Smooth muscle cell (in vitro differentiated cells): ENCODE measurements around the gene SPPL2A. TPM values are rescaled to one million over a fixed set of nuclear protein-coding genes. Genes with fewer than 3 reads are reported as not detected.
A peak's percentile ranks its signal among the peaks of the same experiment; 100 is the strongest.

Experiments
- DNase-seq: peaks from one replicate; lab custom pipeline; 2025; ENCODE audit not compliant: unreplicated experiment; lab: John Stamatoyannopoulos, UW
- H2AFZ ChIP-seq: fragments of 200-600 bp; sonication (generic); 2 replicates; pipeline ENCODE4 v1.6.0; 2016; ENCODE audit warnings: antibody characterized with exemption, low read depth, mild to moderate bottlenecking
- H3F3A ChIP-seq: fragments of 200-600 bp; sonication (generic); 2 replicates; pipeline ENCODE4 v1.6.0; 2017; ENCODE audit warnings: antibody characterized with exemption, low read depth
- H3K27ac ChIP-seq: fragments of 200-600 bp; sonication (generic); 2 replicates; pipeline ENCODE4 v1.5.1; 2016; ENCODE audit warnings: low read depth, mild to moderate bottlenecking
- H3K27me3 ChIP-seq: fragments of 200-600 bp; sonication (generic); 2 replicates; pipeline ENCODE4 v1.6.1; 2016; ENCODE audit warnings: low read depth, mild to moderate bottlenecking
- H3K36me3 ChIP-seq: fragments of 200-600 bp; sonication (generic); 2 replicates; pipeline ENCODE4 v1.5.1; 2016; ENCODE audit warnings: low read depth
- H3K4me1 ChIP-seq: fragments of 200-600 bp; sonication (generic); 2 replicates; pipeline ENCODE4 v1.5.1; 2016; ENCODE audit warnings: low read depth
- H3K4me2 ChIP-seq: fragments of 200-600 bp; sonication (generic); 2 replicates; pipeline ENCODE4 v1.6.0; 2016; ENCODE audit warnings: mild to moderate bottlenecking
- H3K4me3 ChIP-seq: fragments of 200-600 bp; sonication (generic); 2 replicates; pipeline ENCODE4 v1.5.1; 2016; ENCODE audit warnings: mild to moderate bottlenecking
- H3K79me2 ChIP-seq: fragments of 200-600 bp; sonication (generic); 2 replicates; pipeline ENCODE4 v1.6.0; 2016; ENCODE audit warnings: low read depth, mild to moderate bottlenecking
- H3K9ac ChIP-seq: fragments of 200-600 bp; sonication (generic); 2 replicates; pipeline ENCODE4 v1.6.0; 2016; ENCODE audit warnings: low read depth
- H3K9me3 ChIP-seq: fragments of 200-600 bp; sonication (generic); replicated peaks from 2 replicates; pipeline ENCODE4 v1.5.1; 2016; ENCODE audit warnings: low read depth
- H4K20me1 ChIP-seq: fragments of 200-600 bp; sonication (generic); 2 replicates; pipeline ENCODE4 v1.6.0; 2016; ENCODE audit warnings: low read depth
- WGBS: methylation state at CpG from one replicate; pipeline ENCODE4 v1.1.7; 2016; ENCODE audit warnings: low lambda C conversion rate; 5-methylcytosine and 5-hydroxymethylcytosine counted together
- polyA plus RNA-seq: library from polyadenylated mRNA; unstranded; fragments of >200 nt; fragmentation: Nextera tagmentation; extraction: Ambion mirVana; gene quantifications from 2 replicates; pipeline ENCODE4 v1.2.1, GENCODE V29; 2016
- total RNA-seq: library from RNA; depleted of rRNA; stranded (reverse); fragments of >200 nt; gene quantifications from 2 replicates; pipeline ENCODE4 v1.2.3, GENCODE V29; 2014
- TF ChIP-seq, protein P1 (sequence below): fragments of 200-600 bp; sonication (generic); IDR thresholded peaks from 2 replicates; pipeline ENCODE4 v1.5.1; 2017; ENCODE audit warnings: borderline replicate concordance, mild to moderate bottlenecking, antibody characterized with exemption; ENCODE audit not compliant: insufficient read depth, poor library complexity, severe bottlenecking

SPPL2A gene
- total and polyA plus RNA-seq, 2 experiments from 2014 or later, result 62.2 to 265 TPM

DNA sequence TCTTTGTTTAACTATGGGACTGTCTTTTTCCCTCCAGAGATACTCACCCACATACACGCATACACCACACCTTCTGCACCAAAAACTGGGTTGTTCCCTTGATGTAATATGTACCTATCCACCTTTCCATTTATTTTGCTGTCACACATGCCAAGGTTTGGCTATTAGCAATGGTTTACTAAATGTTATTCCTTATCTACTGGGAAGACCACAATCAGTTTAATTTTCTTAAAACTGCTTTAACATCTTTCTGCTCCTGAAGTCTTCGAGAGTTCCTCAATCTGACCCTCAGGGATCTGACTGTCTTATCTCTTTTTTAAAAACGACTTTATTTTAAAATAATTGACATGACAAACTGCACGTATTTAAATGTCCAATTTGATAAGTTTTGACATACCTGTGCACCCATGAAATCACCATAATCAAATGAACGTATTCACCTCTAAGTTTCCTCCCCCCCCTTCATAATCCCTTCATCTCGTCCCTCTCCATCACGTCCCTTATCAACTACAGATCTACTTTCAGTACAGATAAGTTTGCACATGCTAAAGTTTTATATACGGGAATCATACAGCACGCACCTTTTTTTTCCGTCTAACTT, 78.1 kb downstream of the SPPL2A start:
- WGBS, result 65% methylated on average over 10 of the region's 10 CpGs

DNA sequence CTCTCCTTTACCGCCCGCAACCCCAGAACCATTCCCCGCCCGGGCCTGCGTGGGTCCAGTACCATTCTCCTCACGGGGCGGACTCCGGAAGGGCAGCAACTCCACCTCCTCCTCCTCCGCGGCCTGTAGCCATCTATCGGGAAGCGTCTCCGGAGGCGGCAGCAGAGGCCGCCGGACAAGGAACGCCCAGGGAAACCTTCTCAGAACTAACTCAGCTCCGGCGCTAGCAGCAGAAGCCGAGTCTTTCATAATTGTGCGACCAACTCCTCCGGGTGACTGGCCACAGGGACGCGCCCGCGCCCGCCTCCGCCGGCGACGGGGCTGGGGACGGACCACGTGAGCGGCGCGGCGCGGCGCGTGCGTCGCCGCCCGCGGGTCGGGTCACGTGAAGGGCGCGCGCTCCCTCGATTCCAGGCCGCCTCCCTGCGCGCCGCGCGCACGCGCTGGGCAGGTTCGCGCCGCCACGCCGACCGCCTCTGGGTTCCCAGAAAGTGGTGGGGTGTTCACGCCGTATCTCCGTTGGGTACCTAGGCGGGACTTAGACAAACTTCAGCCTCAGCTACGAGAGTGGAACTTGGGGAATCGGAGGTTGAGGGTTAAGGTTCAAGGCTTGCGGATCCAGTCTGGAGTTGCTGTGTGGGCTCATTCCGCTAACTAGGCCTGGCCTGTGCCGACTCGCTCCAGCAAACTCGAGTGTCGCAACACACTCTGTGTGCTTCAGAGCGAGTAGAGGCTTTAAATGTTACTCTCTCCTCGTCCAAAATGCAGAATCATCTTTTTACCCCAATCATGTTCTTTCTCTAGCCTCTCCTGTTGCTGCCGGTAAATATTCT, 78.8 kb downstream of the SPPL2A start, which contains the start of gene TRPM7:
Gene TRPM7 (minus strand): TSS at position 329 of the 833 bp plus-strand sequence. CDS start 264 bp downstream, at position 65.
- peaks cover 43% of the 10 kb centered on the region for H3K79me2 ChIP-seq
- H3K36me3 ChIP-seq, result no peaks in the 10 kb centered on the region
- H4K20me1 ChIP-seq, result peaks cover 41% of the 10 kb centered on the region
- H2AFZ ChIP-seq, result peak within 1 kb of the TSS; percentile 98
- peaks cover 6% of the 10 kb centered on the region for H3K4me1 ChIP-seq
- WGBS, result 1% methylated on average over 78 of the region's 80 CpGs
- no peaks in the 10 kb centered on the region for H3K27me3 ChIP-seq
- peak within 1 kb of the TSS; percentile 88 for H3K4me2 ChIP-seq
- H3F3A ChIP-seq, result no peaks in the 10 kb centered on the region
- TF ChIP-seq, protein P1, sequence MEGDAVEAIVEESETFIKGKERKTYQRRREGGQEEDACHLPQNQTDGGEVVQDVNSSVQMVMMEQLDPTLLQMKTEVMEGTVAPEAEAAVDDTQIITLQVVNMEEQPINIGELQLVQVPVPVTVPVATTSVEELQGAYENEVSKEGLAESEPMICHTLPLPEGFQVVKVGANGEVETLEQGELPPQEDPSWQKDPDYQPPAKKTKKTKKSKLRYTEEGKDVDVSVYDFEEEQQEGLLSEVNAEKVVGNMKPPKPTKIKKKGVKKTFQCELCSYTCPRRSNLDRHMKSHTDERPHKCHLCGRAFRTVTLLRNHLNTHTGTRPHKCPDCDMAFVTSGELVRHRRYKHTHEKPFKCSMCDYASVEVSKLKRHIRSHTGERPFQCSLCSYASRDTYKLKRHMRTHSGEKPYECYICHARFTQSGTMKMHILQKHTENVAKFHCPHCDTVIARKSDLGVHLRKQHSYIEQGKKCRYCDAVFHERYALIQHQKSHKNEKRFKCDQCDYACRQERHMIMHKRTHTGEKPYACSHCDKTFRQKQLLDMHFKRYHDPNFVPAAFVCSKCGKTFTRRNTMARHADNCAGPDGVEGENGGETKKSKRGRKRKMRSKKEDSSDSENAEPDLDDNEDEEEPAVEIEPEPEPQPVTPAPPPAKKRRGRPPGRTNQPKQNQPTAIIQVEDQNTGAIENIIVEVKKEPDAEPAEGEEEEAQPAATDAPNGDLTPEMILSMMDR, result no peak
- H3K4me3 ChIP-seq, result peak within 1 kb of the TSS; percentile 79
- peak; percentile 67 for DNase-seq
- H3K9me3 ChIP-seq, result no peaks in the 10 kb centered on the region
- H3K9ac ChIP-seq, result peak within 1 kb of the TSS; percentile 80
- peak within 1 kb of the TSS; percentile 87 for H3K27ac ChIP-seq

More for the DNA sequence above, 78.1 kb downstream of the SPPL2A start:
- Histone ChIP-seq H3K4me3 (peak overlapping the region; percentile 79), H3K36me3 (no peaks in the 10 kb centered on the region), H3K9me3 (no peaks in the 10 kb centered on the region), H2AFZ (peak overlapping the region; percentile 56), H3K79me2 (peaks cover 36% of the 10 kb centered on the region), H3K9ac (peak overlapping the region; percentile 66), H3K4me2 (peak overlapping the region; percentile 88), H3F3A (no peaks in the 10 kb centered on the region), H3K4me1 (peaks cover 6% of the 10 kb centered on the region), H4K20me1 (peaks cover 34% of the 10 kb centered on the region), H3K27me3 (no peaks in the 10 kb centered on the region), H3K27ac (peak overlapping the region; percentile 87)
- DNase-seq, result no peak
- TF ChIP-seq, protein P1, result no peak

DNA sequence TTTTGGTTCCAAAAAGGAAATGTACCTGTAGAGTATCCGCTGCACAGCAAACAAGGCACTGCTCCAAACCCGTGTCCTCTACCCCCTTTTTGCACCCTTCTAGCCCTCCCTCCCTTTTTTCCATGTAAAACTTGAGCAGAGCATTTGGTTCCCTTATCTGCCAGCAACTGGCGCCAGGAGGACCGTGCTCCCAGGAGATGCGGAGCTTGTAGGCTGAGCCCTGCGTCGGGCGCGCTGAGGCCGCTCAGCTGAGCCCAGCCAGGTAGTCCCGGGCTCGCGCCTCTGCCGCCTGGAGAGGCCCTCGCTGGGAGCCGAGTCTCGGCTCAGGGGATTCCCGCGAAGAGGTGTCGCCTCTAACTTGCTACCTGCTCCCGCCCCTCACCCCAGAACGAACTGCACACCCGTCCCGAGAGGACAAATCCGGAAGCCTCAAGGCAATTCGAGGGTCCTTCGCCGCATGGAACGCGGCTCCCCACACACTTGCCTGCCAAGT, 79.5 kb downstream of the SPPL2A start:
- Histone ChIP-seq H3K9me3 (no peaks in the 10 kb centered on the region), H4K20me1 (peaks cover 47% of the 10 kb centered on the region), H3K36me3 (no peaks in the 10 kb centered on the region), H3K4me3 (peak overlapping the region; percentile 79), H3K4me2 (peak overlapping the region; percentile 88), H3K27ac (peak overlapping the region; percentile 87), H2AFZ (peak overlapping the region; percentile 98), H3F3A (no peaks in the 10 kb centered on the region), H3K4me1 (peaks cover 6% of the 10 kb centered on the region), H3K9ac (peak overlapping the region; percentile 80), H3K79me2 (peaks cover 50% of the 10 kb centered on the region), H3K27me3 (no peaks in the 10 kb centered on the region)
- no peak for DNase-seq
- under 1% methylated on average over 27 of the region's 30 CpGs for WGBS
- TF ChIP-seq, protein P1, result no peak
